ENCODE results near the gene CLBA1. TPM values are rescaled to one million over a fixed set of nuclear protein-coding genes. Genes with fewer than 3 reads are reported as not detected.
A peak's percentile ranks its signal among the peaks of the same experiment; 100 is the strongest.
"Not testable (repeated sequence)": the region's sequence is repeated elsewhere in the genome, so short reads cannot be mapped to it uniquely, and the experiment has no call there.

The CLBA1 gene
- total RNA-seq, 1 donor from 2014 or later: 16.2 TPM

DNA sequence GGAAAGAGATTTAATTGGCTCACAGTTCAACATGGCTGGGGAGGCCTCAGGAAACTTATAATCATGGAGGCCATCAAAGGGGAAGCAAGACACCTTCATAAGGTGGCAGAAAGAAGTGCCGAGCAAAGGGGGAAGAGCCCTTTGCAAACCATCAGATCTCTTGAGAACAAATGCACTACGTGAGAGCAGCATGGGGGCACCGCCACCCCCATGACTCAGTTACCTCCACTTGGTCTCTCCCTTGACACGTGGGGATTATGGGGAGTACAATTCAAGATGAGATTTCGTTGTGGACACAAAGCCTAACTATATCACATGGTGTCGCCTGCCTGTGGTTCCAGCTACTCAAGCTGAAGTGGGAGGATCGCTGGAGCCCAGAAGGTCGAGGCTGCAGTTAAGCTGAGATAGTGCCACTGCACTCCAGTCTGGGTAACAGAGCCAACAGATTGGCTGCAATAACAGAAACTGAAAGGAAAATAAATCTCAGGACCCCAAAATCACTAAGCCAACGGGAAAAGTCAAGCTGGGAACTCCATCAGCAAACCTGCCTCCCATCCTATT is 45.3 kb downstream of the CLBA1 start:
- no peaks in the 10 kb centered on the region for H3K9me3 Mint-ChIP-seq
- no peak overlapping the region for H3K27ac Mint-ChIP-seq
- no peak for DNase-seq (ENCODE audit: extremely low spot score, unreplicated experiment)
- H3K4me3 Mint-ChIP-seq: no peak overlapping the region
- TF ChIP-seq, protein P1, sequence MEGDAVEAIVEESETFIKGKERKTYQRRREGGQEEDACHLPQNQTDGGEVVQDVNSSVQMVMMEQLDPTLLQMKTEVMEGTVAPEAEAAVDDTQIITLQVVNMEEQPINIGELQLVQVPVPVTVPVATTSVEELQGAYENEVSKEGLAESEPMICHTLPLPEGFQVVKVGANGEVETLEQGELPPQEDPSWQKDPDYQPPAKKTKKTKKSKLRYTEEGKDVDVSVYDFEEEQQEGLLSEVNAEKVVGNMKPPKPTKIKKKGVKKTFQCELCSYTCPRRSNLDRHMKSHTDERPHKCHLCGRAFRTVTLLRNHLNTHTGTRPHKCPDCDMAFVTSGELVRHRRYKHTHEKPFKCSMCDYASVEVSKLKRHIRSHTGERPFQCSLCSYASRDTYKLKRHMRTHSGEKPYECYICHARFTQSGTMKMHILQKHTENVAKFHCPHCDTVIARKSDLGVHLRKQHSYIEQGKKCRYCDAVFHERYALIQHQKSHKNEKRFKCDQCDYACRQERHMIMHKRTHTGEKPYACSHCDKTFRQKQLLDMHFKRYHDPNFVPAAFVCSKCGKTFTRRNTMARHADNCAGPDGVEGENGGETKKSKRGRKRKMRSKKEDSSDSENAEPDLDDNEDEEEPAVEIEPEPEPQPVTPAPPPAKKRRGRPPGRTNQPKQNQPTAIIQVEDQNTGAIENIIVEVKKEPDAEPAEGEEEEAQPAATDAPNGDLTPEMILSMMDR (conservative IDR thresholded peaks at IDR 0.05): no peak
- no peaks in the 10 kb centered on the region for H3K4me1 Mint-ChIP-seq (ENCODE audit: unreplicated experiment)
- peaks cover 47% of the 10 kb centered on the region for H3K27me3 Mint-ChIP-seq
- no peaks in the 10 kb centered on the region for H3K36me3 Mint-ChIP-seq

DNA sequence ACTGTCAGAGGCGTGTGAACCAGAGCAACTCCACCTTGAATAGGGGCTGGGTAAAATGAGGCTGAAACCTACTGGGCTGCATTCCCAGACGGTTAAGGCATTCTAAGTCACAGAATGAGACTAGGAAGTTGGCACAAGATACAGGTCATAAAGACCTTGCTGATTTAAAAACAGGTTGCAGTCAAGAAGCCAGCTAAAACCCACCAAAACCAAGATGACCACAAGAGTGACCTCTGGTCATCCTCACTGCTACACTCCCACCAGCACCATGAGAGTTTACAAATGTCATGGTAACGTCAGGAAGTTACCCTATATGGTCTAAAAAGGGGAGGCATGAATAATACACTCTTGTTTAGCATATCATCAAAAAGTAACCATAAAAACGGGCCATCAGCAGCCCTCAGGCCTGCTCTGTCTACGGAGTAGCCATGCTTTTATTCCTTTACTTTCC is 46.9 kb downstream of the CLBA1 start:
- not testable (repeated sequence) for H3K4me1 Mint-ChIP-seq (ENCODE audit: unreplicated experiment); DNase-seq (ENCODE audit: extremely low spot score, unreplicated experiment)
- H3K27ac Mint-ChIP-seq: peak overlapping the region; percentile 92

DNA sequence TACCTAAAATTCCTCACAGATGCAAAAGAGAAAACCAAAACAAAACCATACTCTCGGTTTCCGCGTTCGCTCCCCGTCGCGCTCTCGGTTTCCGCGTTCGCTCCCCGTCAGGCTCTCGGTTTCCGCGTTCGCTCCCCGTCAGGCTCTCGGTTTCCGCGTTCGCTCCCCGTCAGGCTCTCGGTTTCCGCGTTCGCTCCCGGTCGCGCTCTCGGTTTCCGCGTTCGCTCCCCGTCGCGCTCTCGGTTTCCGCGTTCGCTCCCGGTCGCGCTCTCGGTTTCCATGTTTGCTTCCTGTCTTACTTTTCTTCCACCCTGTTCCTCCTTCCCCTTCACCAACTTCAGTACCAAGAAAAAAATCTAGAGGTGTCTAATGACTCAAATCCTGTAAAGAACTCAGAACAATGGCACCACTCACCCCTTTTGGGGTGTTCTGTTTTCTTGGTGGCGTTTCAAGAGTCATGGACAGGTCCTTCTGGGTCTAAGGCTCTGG is 47.9 kb downstream of the CLBA1 start:
- not testable (repeated sequence) for H3K9me3 Mint-ChIP-seq

More for the DNA sequence above, 46.9 kb downstream of the CLBA1 start:
- H3K36me3 Mint-ChIP-seq, H3K9me3 Mint-ChIP-seq: not testable (repeated sequence)
- peak overlapping the region; percentile 72 for H3K4me3 Mint-ChIP-seq
- H3K27me3 Mint-ChIP-seq: peaks cover 44% of the 10 kb centered on the region

DNA sequence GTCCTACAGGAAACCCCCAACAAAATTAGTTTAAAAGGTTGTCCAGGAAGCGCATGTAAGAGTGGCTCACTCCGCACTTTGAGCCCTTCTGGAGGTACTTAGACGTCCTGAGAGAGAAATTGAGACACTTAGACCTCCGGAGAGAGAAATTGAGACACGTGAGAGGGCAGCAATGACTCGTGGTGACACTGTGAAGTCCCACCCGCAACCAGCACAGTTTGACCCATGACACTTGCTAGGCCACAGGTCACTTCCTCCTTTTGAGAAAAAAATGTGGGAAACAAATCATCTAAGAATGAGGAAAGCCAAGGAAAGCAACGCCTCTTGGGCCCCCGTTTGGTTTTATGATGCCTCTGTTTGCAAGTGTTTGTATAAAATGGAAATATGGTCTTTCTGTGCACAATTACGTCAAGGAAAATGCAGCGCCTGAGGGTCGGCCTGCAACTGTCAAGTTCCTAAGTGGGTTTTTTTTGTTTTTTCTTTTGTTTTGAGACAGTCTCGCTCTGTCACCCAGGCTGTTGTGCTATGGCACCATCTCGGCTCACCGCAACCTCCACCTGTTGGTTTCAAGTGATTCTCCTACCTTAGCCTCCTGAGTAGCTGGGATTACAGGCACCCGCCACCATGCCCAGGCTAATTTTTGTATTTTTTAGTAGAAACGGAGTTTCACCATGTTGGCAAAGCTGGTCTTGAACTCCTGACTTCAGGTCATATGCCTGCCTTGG is 48.9 kb downstream of the CLBA1 start:
- Mint-ChIP-seq H3K4me1 (ENCODE audit: unreplicated experiment) (peaks cover 5% of the 10 kb centered on the region), H3K27ac (no peak overlapping the region), H3K27me3 (peaks cover 46% of the 10 kb centered on the region), H3K4me3 (no peak overlapping the region), H3K36me3 (no peaks in the 10 kb centered on the region), H3K9me3 (no peaks in the 10 kb centered on the region)
- DNase-seq (ENCODE audit: extremely low spot score, unreplicated experiment): no peak
- TF ChIP-seq, protein P1 (conservative IDR thresholded peaks at IDR 0.05): no peak

More for the DNA sequence above, 47.9 kb downstream of the CLBA1 start:
- Mint-ChIP-seq H3K27ac (peak overlapping the region; percentile 92), H3K27me3 (peaks cover 42% of the 10 kb centered on the region), H3K4me3 (peak overlapping the region; percentile 78)
- not testable (repeated sequence) for H3K36me3 Mint-ChIP-seq; DNase-seq (ENCODE audit: extremely low spot score, unreplicated experiment); H3K4me1 Mint-ChIP-seq (ENCODE audit: unreplicated experiment)

DNA sequence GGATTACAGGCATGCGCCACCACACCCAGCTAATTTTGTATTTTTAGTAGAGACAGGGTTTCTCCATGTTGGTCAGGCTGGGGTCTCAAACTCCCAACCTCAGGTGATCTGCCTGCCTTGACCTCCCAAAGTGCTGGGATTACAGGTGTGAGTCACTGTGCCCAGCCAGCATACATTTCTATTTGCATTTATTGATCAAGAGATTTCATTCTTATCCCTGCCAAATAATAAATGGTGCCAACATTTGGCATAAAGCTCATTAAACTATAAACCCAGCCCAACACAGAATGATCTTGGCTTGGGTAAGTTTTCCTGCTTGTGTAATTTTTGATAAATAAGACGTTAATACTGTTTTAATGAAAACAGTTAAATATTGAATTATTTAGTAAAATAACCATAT is 50.0 kb downstream of the CLBA1 start:
- not testable (repeated sequence) for H3K36me3 Mint-ChIP-seq; H3K4me3 Mint-ChIP-seq; DNase-seq (ENCODE audit: extremely low spot score, unreplicated experiment); H3K27ac Mint-ChIP-seq; H3K9me3 Mint-ChIP-seq; H3K4me1 Mint-ChIP-seq (ENCODE audit: unreplicated experiment)
- H3K27me3 Mint-ChIP-seq: peaks cover 46% of the 10 kb centered on the region

DNA sequence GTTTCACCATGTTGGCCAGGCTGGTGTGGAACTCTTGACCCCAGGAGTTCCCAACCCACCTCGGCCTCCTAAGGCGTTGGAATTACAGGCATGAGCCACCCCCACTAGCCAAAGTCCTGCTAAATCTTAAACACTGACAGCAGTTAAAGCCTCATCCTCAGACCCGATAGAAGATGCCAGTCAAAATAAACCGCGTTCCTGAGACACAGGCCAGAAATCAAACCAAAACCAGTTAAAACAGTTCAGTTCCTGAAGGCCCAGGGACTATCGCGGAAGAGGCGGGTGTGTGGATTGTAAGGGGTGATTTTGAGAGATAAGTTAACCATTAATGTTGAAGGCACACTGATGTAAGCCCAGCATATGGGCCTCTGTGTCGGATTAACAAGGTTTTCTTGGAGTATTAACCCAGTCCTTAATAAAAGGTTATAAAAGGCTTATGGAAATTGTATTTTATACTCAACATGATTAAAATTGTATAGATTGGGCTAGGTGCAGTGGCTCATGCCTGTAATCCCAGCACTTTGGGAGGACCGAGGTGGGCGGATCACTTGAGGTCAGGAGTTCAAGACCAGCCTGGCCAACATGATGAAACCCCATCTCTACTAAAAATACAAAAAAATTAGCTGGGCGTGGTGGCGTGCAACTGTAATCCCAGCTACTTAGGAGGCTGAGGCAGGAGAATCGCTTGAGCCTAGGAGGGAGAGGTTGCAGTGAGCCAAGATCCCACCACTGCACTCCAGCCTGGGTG is 54.0 kb downstream of the CLBA1 start:
- H3K27me3 Mint-ChIP-seq: peaks cover 29% of the 10 kb centered on the region
- no peak overlapping the region for H3K27ac Mint-ChIP-seq
- H3K4me1 Mint-ChIP-seq (ENCODE audit: unreplicated experiment): peaks cover 5% of the 10 kb centered on the region
- no peak for DNase-seq (ENCODE audit: extremely low spot score, unreplicated experiment)
- H3K4me3 Mint-ChIP-seq: no peak overlapping the region
- no peaks in the 10 kb centered on the region for H3K36me3 Mint-ChIP-seq
- H3K9me3 Mint-ChIP-seq: no peaks in the 10 kb centered on the region
- TF ChIP-seq, protein P1 (conservative IDR thresholded peaks at IDR 0.05): no peak
